HCT116 (cell line): Measurements from ENCODE around the gene ALDH8A1. TPM values are rescaled to one million over a fixed set of nuclear protein-coding genes. Genes with fewer than 3 reads are reported as not detected.

Experiments
- ATAC-seq: fragments of 200-7000 bp; cut with Tn5 transposase; 2 replicates; pipeline ENCODE4 v1.9.1; 2020; ENCODE audit warnings: mild to moderate bottlenecking, moderate library complexity
- BruUV-seq: library from RNA; stranded (reverse); fragments of 400-500 nt; replicated peaks from 2 replicates; lab custom pipeline; 2021; lab: Mats Ljungman, UMichigan
- CTCF ChIA-PET: fragments of 300-600 bp; sonication (Branson Sonifier 250); formaldehyde crosslinking; loops from one replicate; lab custom pipeline; 2021; ENCODE audit warnings: antibody characterized with exemption; lab: Charles Lee
- POLR2A ChIA-PET: fragments of 300-600, 350-600 bp; sonication (Branson Sonifier 250); formaldehyde crosslinking; loops from one replicate; lab custom pipeline; 2021; ENCODE audit warnings: antibody characterized with exemption; lab: Charles Lee
- RAD21 ChIA-PET, 2 experiments: fragments of 300-600 bp; sonication (Branson Sonifier 250); formaldehyde crosslinking; loops; one replicate each; lab custom pipeline; 2023; ENCODE audit warnings: low total read pairs in 2 of 2; ENCODE audit not compliant: uncharacterized antibody in 2 of 2, unreplicated experiment in 2 of 2, low non-redundant PET in 1 of 2; lab: Charles Lee
- DNase-seq: peaks from one replicate; pipeline ENCODE4 v3.0.0-alpha.2; 2010; ENCODE audit warnings: low read depth, low spot score
- H2AFZ ChIP-seq: fragments of 200-600 bp; shearing (Covaris generic), sonication (generic); 2 replicates; pipeline ENCODE4 v1.6.1; 2017; ENCODE audit warnings: low read depth, mixed run types, mixed read lengths, antibody characterized with exemption, low read length; ENCODE audit not compliant: poor library complexity, severe bottlenecking
- H3K27ac ChIP-seq: 2 replicates; pipeline ENCODE4 v1.5.1; 2012; ENCODE audit warnings: low read depth, low read length
- H3K27me3 ChIP-seq: fragments of 200-600 bp; sonication (generic); 2 replicates; pipeline ENCODE4 v1.6.1; 2016; ENCODE audit warnings: mixed run types, low read length, mixed read lengths; ENCODE audit not compliant: insufficient read depth
- H3K36me3 ChIP-seq, 2 experiments: fragments of 200-500 bp in 1 of 2; fragments of 200-600 bp in 1 of 2; sonication (Bioruptor generic) in 1 of 2; sonication (generic) in 1 of 2; 2 replicates each; pipeline versions ENCODE4 v1.5.1 to v1.6.1; 2014 to 2016; ENCODE audit warnings: low read length in 2 of 2, inconsistent platforms in 1 of 2, mixed read lengths in 1 of 2, mixed run types in 1 of 2; ENCODE audit not compliant: insufficient read depth in 2 of 2, control insufficient read depth in 1 of 2
- H3K4me1 ChIP-seq, 2 experiments: fragments of 200-600 bp in 1 of 2; sonication (generic) in 1 of 2; 2 replicates each; pipeline versions ENCODE4 v1.5.1 to v1.6.1; 2012 to 2017; ENCODE audit warnings: low read length in 2 of 2, inconsistent platforms in 1 of 2, mild to moderate bottlenecking in 1 of 2, mixed read lengths in 1 of 2, mixed run types in 1 of 2, moderate library complexity in 1 of 2; ENCODE audit not compliant: insufficient read depth in 2 of 2, control insufficient read depth in 1 of 2
- H3K4me2 ChIP-seq: fragments of 200-600 bp; sonication (generic); 2 replicates; pipeline ENCODE4 v1.6.1; 2017; ENCODE audit warnings: mixed run types, low read length, mixed read lengths
- H3K4me3 ChIP-seq, 2 experiments: fragments of 200-600 bp in 1 of 2; sonication (generic) in 1 of 2; replicated peaks in 1 of 2; 2 replicates each; pipeline ENCODE4 v1.5.1; 2011 to 2016; ENCODE audit warnings: low read length in 2 of 2, control low read depth in 1 of 2, low read depth in 1 of 2, mild to moderate bottlenecking in 1 of 2, mixed read lengths in 1 of 2, mixed run types in 1 of 2
- H3K79me2 ChIP-seq: fragments of 200-600 bp; sonication (generic); 2 replicates; pipeline ENCODE4 v1.6.1; 2017; ENCODE audit warnings: mild to moderate bottlenecking, mixed run types, low read length, moderate library complexity, mixed read lengths; ENCODE audit not compliant: insufficient read depth
- H3K9ac ChIP-seq: fragments of 200-600 bp; sonication (generic); 2 replicates; pipeline ENCODE4 v1.6.1; 2016; ENCODE audit warnings: low read length, mixed read lengths
- H3K9me2 ChIP-seq: fragments of 200-600 bp; sonication (generic), shearing (Covaris generic); 2 replicates; pipeline ENCODE4 v1.6.1; 2017; ENCODE audit warnings: mixed run types, mild to moderate bottlenecking, moderate library complexity; ENCODE audit not compliant: insufficient read depth
- H3K9me3 ChIP-seq, 2 experiments: fragments of 200-500 bp in 1 of 2; fragments of 200-600 bp in 1 of 2; sonication (Bioruptor generic) in 1 of 2; sonication (generic) in 1 of 2; 2 replicates each; pipeline ENCODE4 v1.6.1; 2014 to 2017; ENCODE audit warnings: low read length in 2 of 2, mixed read lengths in 2 of 2, inconsistent platforms in 1 of 2, low read depth in 1 of 2, mild to moderate bottlenecking in 1 of 2, mixed run types in 1 of 2, moderate library complexity in 1 of 2; ENCODE audit not compliant: control insufficient read depth in 1 of 2, insufficient read depth in 1 of 2
- H4K20me1 ChIP-seq: fragments of 200-600 bp; sonication (generic), shearing (Covaris generic); 2 replicates; pipeline ENCODE4 v1.6.1; 2017; ENCODE audit warnings: mixed run types, mild to moderate bottlenecking, moderate library complexity; ENCODE audit not compliant: insufficient read depth
- CEBPB ChIP-seq: IDR thresholded peaks from 2 replicates; pipeline ENCODE4 v1.6.1; 2012; ENCODE audit warnings: low read depth
- CTCF ChIP-seq, 3 experiments: fragments of 200-600 bp in 1 of 3; sonication (generic) in 1 of 3; IDR thresholded peaks in 2 of 3; conservative IDR thresholded peaks in 1 of 3; 2 replicates each; pipeline ENCODE4 v1.5.1; 2012 to 2017; ENCODE audit warnings: low read depth in 2 of 3, low read length in 2 of 3, antibody characterized with exemption in 1 of 3, borderline replicate concordance in 1 of 3, control low read depth in 1 of 3, mild to moderate bottlenecking in 1 of 3, mixed read lengths in 1 of 3, mixed run types in 1 of 3, moderate library complexity in 1 of 3; ENCODE audit not compliant: insufficient read depth in 1 of 3
- EGR1 ChIP-seq: IDR thresholded peaks from 2 replicates; pipeline ENCODE4 v1.6.1; 2012; ENCODE audit warnings: low read depth
- EZH2 ChIP-seq: fragments of 200-600 bp; sonication (generic); IDR thresholded peaks from 2 replicates; pipeline ENCODE4 v1.6.1; 2017; ENCODE audit warnings: antibody characterized with exemption, mixed run types
- POLR2A ChIP-seq: IDR thresholded peaks from 2 replicates; pipeline ENCODE4 v1.7.0; 2011; ENCODE audit warnings: borderline replicate concordance; ENCODE audit not compliant: insufficient read depth, insufficient read length; ENCODE audit errors: extremely low read depth
- RAD21 ChIP-seq: IDR thresholded peaks from 2 replicates; pipeline ENCODE4 v1.6.1; 2012; ENCODE audit warnings: low read depth, mild to moderate bottlenecking
- SIN3A ChIP-seq: IDR thresholded peaks from 2 replicates; pipeline ENCODE4 v1.6.1; 2012; ENCODE audit warnings: low read depth
- SP1 ChIP-seq: IDR thresholded peaks from 2 replicates; pipeline ENCODE4 v1.6.1; 2012; ENCODE audit warnings: low read depth
- SRF ChIP-seq: IDR thresholded peaks from 2 replicates; pipeline ENCODE4 v1.6.1; 2012; ENCODE audit warnings: low read depth
- TCF7L2 ChIP-seq: IDR thresholded peaks from 2 replicates; pipeline ENCODE4 v1.7.0; 2011; ENCODE audit warnings: borderline replicate concordance, inconsistent platforms; ENCODE audit not compliant: insufficient read depth, insufficient read length; ENCODE audit errors: extremely low read depth
- ZFX ChIP-seq: fragments of 450-650 bp; IDR thresholded peaks from 2 replicates; pipeline ENCODE4 v1.6.1; 2017
- ZNF274 ChIP-seq: fragments of 200-500 bp; sonication (Bioruptor generic); IDR thresholded peaks from 2 replicates; pipeline ENCODE4 v1.6.1; 2014; ENCODE audit warnings: mild to moderate bottlenecking, low read depth, low read length, inconsistent platforms
- intact Hi-C: fragments of 100-400 bp; cut with micrococcal nuclease; formaldehyde crosslinking; loops from 2 replicates; pipeline ENCODE4 v1.10.0; 2022
- total RNA-seq: library from RNA; stranded (reverse); gene quantifications from one replicate; pipeline ENCODE4 v1.2.1, GENCODE V29; 2021; ENCODE audit not compliant: unreplicated experiment

ALDH8A1 gene
- total RNA-seq, 1 experiment from 2014 or later, result 1.4 TPM

- CTCF ChIA-PET, result interaction anchor here (1.1 to 1.9 kb wide), 3 partner anchors 20 to 747 kb away, joined by 3 to 5 read pairs (median 4); no protein-coding TSS in a partner anchor
- H4K20me1 ChIP-seq, result no peaks in the 10 kb centered on the region
- RAD21 ChIA-PET, result no interaction called here
- H3K4me3 ChIP-seq, result no peak overlapping the region
- TF ChIP-seq ZFX (no peak), RAD21 (no peak), SP1 (no peak), POLR2A (no peak), CEBPB (no peak), EGR1 (no peak), ZNF274 (no peak), SIN3A (no peak), SRF (no peak)
- TF ChIP-seq, all 23 proteins: peak for 0
- H3K27me3 ChIP-seq, result no peaks in the 10 kb centered on the region
- no peaks in the 10 kb centered on the region for H3K79me2 ChIP-seq
- no peak overlapping the region for H3K9ac ChIP-seq
- intact Hi-C loops, result no loop called here
- no peaks in the 10 kb centered on the region for H3K36me3 ChIP-seq
- H3K9me3 ChIP-seq, result no peaks in the 10 kb centered on the region
- BruUV-seq, result no TSS peak
- POLR2A ChIA-PET, result interaction anchor here (1.2 kb wide), 1 partner anchor 11 kb away, joined by 4 read pairs; no protein-coding TSS in a partner anchor
- no peak for DNase-seq
- no peaks in the 10 kb centered on the region for H3K9me2 ChIP-seq
- H2AFZ ChIP-seq, result peak overlapping the region; percentile 15
- H3K4me1 ChIP-seq, result peaks cover 4 to 13% of the 10 kb centered on the region in 2 experiments; a peak in 3 of 4 replicates
- H3K4me2 ChIP-seq, result peak overlapping the region; percentile 45
- ATAC-seq, result peak; percentile 40; the same call in 1 of the 2 replicates
- H3K27ac ChIP-seq, result no peak overlapping the region
Measured at GRCh38 chr6:134920422-134920821, 29.5 kb downstream of the ALDH8A1 start.

GRCh38 chr6:134918418-134918961 is 31.4 kb downstream of the ALDH8A1 start:
- Histone ChIP-seq H4K20me1 (no peaks in the 10 kb centered on the region), H3K27me3 (no peaks in the 10 kb centered on the region), H3K27ac (no peak overlapping the region), H3K9ac (no peak overlapping the region), H2AFZ (no peak overlapping the region), H3K36me3 (no peaks in the 10 kb centered on the region), H3K4me1 (peaks cover 4 to 13% of the 10 kb centered on the region in 2 experiments; a peak in 3 of 4 replicates), H3K9me2 (no peaks in the 10 kb centered on the region), H3K9me3 (no peaks in the 10 kb centered on the region), H3K79me2 (no peaks in the 10 kb centered on the region), H3K4me3 (no peak overlapping the region), H3K4me2 (no peak overlapping the region)
- CTCF ChIA-PET, result interaction anchor here (1.9 to 2.0 kb wide), 2 partner anchors 10 to 36 kb away, joined by 4 to 9 read pairs; no protein-coding TSS in a partner anchor
- BruUV-seq, result no TSS peak
- intact Hi-C loops, result no loop called here
- ATAC-seq (peak; percentile 62; the same call in 1 of the 2 replicates), DNase-seq (no peak)
- no peak for TF ChIP-seq TCF7L2
- TF ChIP-seq CTCF (IDR thresholded peaks at IDR 0.05 in 2 of 3, conservative IDR thresholded peaks at IDR 0.05 in 1 of 3; ENCODE audit: borderline replicate concordance in 1 of 3, insufficient read depth in 1 of 3, low read depth in 2 of 3, low read length in 2 of 3), result peak in 1 of 3 experiments; percentile 39; a peak in 2 of 6 replicates
- no peak for TF ChIP-seq EZH2
- RAD21 ChIA-PET, result no interaction called here
- POLR2A ChIA-PET, result interaction anchor here (0.6 to 0.8 kb wide), 2 partner anchors 10 to 269 kb away, joined by 3 to 4 read pairs; no protein-coding TSS in a partner anchor
